ENCODE data around the gene CEACAM16.
"Not testable (repeated sequence)": the region's sequence is repeated elsewhere in the genome, so short reads cannot be mapped to it uniquely, and the experiment has no call there.

The CEACAM16 gene

DNA sequence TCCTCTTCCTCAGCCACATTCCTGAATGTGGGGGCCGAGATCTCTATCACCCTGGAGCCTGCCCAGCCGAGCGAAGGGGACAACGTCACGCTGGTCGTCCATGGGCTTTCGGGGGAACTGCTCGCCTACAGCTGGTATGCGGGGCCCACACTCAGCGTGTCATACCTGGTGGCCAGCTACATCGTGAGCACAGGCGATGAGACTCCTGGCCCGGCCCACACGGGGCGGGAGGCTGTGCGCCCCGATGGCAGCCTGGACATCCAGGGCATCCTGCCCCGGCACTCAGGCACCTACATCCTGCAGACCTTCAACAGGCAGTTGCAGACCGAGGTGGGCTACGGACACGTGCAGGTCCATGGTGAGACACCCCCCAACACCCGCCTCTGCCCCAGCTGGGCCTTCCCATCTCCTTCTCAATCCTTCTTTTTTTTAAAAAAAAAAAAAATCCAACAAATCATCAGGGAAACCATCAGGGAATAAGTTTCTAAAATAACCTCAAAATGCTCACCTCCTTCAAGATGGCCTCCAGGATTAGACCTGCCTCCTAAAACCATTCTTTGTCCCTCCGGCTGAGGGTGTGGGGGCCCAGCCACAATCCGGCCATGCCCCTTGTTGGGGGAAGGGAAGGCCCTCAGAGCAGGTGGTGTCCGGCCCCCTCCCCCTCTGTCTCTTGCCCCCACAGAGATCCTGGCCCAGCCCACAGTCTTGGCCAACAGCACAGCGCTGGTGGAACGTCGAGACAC is 4.6 kb downstream of the CEACAM16 start:
- DNase-seq = no peak

DNA sequence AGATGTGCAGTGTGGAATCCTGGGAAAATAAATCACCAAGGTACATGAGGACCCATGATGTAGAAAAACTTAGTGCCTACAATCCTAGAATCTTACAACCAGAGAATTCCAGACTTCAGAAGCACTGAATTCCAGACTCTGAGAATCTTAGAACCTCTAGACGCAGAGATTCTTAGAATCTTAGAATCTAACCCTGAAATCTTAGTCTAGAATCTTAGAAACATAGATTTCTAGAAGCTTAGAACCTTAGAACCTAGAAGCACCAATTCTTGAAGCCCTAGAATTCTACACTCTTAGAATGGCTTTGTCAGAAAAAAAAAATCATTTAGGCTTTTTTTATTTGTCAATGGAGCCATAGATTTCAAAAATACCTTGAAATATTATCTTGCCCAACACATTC is 6.0 kb downstream of the CEACAM16 start:
- DNase-seq = no peak

DNA sequence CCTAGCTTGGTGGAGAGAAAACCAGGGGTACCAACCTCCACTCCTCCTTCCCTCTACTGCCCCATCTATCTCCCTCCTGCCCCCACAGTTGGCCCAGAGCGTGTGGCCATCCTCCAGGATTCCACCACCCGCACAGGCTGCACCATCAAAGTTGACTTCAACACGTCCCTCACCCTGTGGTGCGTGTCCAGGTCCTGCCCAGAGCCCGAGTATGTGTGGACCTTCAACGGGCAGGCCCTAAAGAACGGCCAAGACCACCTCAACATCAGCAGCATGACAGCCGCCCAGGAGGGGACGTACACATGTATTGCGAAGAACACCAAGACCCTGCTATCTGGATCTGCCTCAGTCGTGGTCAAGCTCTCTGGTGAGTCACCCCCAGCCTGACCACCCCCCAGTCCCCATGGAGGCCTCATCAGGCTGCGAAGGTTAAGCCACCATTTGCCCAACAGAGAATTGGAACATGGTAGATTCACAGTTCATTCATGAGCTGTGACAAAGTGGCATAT is 6.6 kb downstream of the CEACAM16 start:
- no peak for DNase-seq

DNA sequence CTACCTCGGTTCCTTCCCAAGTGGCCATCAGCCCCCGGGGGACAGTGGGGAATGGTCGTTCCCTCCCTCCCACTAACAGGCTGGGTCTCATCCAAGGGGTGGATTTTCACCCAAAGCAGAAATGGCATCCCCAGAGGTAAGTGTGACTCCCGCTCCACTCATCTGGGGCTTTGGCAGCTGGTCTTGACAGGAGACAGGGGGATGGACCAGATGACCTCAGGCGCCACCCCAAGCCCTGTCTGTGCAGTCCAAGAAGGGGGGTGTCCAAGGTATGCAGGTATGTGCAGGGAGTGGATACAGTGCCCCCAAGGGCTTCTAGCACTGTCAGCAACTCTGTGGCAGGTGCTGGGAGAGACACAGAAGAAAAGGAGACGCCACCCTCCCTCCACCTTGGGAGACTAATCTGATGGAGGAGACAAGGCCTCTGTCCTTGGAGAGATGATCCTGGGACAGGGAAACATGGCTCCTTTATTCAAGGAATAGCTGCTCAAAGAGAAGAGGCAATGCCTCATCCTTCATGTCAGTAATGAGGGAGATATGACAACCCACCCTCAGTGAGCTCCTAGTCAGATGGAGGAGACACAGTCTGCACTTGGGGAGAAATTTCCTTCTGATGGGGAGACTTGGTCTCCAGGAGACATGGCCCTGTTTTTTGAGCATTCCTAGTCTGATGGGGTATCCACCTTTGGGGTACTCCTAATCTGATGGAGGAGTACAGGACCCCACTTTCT is 7.7 kb downstream of the CEACAM16 start:
- DNase-seq = no peak

DNA sequence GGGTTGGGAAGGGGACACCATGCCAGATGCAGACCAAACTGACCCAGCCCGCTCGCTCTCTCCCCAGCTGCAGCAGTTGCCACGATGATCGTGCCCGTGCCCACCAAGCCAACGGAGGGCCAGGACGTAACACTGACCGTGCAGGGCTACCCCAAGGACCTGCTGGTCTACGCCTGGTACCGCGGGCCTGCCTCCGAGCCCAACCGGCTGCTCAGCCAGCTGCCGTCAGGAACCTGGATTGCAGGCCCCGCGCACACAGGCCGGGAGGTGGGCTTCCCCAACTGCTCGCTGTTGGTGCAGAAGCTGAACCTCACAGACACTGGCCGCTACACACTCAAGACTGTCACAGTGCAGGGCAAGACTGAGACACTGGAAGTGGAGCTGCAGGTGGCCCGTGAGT is 8.8 kb downstream of the CEACAM16 start:
- DNase-seq = no peak

DNA sequence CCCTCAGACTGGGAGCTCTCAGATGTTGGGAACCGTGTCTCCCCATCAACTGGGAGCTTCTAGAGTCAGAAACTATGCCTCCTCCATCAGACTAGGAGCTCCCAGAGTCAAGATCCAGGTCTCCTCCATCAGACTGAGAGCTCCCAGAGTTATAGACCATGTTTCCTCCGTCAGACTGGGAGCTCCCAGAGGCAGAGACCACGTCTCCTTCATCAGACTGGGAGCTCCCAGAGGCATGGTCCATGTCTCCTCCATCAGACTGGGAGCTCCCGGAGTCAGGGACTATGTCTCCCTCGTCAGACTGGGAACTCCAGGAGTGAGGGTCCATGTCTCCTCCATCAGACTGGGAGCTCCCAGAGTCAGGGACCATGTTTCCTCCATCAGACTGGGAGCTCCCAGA is 10.0 kb downstream of the CEACAM16 start:
- no peak for DNase-seq

DNA sequence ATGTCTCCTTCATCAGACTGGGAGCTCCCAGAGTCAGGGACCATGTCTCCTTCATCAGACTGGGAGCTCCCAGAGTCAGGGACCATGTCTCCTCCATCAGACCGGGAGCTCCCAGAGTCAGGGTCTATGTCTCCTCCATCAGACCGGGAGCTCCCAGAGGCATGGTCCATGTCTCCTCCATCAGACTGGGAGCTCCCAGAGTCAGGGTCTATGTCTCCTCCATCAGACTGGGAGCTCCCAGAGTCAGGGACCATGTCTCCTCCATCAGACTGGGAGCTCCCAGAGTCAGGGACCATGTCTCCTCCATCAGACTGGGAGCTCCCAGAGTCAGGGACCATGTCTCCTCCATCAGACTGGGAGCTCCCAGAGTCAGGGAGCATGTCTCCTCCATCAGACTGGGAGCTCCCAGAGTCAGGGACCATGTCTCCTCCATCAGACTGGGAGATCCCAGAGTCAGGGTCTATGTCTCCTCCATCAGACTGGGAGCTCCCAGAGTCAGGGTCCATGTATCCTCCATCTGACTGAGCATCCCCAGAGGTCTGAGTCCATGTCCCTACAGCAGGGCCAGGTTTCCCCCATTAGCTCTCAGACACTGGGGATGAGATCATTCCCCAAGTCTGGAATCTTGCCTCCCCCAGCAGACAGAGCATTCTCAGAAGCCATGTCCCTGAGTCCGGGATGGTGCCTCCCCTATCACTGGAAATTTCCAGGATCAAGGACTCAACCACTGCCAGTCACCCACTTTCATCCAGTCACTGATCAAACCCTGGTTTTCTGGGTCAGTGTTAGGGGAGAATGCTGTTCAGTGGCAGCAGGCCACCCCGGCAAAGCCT is 10.7 kb downstream of the CEACAM16 start:
- DNase-seq = not testable (repeated sequence)

DNA sequence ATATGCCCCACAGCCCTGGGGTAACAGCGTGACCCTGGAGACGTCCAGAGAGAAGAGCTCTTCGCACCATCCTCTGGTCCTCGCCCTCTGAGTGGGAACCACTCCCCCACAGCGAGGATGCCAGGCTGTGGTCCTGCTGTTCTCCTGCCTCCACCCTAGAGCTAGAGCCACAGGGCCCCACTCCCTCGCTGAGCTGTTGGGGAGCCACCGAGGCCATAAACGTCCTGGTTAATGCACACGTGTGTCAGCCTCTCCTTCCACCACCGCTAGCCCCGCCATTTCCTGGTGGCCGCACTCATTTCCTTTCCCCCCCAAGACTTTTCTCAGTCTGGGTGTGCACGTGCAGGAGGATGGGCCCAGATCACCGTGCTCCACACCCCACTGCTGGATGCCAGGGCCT is 11.5 kb downstream of the CEACAM16 start:
- DNase-seq = no peak

DNA sequence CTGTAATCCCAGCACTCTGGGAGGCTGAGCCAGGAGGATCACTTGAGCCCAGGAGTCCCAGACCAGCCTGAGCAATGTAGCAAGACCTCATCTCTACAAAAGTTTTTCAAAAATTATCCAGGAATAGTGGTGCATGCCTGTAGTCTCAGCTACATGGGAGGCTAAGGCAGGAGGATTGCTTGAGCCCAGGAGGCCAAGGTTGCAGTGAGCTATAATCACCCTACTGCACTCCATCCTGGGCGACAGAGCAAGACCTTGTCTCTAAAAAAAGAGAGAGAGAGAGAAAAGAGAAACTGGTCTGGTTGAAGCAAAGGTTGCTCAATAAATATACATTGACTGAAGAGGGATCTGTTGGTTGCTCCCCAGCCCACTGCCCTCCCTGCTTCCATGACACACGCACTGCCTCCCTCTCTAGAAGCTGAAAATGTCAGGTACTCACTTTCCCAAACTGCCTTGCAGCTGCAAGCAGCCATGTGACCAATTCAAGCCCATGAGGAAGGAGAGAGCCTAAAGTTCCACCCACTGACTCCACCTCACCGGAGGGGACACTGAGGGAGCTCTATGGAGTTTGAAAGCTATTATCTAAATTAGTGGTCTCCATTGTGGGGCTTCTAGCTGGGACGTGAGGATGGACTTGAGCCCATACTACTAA is 14.0 kb downstream of the CEACAM16 start:
- DNase-seq = no peak

DNA sequence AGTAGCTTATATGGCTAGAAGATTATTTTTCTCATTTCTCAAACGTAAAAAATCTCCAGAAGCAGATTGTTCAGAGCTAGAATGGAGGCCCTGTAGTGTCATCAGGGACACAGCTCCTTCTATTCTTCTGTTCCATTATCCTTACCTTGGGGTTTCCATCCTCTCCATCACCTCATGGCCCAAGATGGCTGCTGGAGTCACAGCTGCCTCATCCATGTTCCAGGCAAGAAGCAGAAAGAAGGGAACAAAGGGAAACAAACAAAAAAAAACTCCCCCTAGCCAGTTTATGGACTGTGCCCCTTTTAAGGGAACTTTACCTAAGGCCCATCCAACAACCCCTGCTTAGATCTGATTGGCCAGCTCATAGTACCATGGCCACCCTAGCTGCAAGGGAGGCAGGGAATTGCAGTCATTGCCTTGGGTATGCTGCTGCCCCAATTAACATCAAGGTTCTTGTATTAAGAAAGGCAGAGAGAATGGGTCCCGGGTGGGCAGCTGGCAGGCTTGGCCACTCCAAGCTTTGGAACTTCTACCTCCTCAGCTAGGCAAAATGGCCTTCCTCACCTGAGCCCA is 15.7 kb downstream of the CEACAM16 start:
- no peak for DNase-seq

DNA sequence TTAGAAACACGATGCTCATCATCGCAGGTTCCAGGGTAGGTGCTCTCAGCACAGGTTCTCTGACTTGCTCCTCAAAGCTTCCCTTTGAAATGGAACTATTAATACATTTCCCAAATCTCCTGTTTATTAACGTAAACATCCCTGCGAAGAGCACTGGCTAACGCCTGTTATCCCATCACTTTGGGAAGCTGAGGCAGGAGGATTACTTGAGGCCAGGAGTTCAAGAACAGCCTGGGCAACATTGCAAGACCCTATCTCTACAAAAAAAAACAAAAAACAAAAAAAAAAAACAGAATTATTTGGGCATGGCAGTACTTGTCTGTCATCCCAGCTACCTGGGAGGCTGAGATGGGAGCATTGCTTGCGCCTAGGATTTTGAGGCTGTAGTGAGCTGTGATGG is 18.7 kb downstream of the CEACAM16 start:
- DNase-seq = no peak

DNA sequence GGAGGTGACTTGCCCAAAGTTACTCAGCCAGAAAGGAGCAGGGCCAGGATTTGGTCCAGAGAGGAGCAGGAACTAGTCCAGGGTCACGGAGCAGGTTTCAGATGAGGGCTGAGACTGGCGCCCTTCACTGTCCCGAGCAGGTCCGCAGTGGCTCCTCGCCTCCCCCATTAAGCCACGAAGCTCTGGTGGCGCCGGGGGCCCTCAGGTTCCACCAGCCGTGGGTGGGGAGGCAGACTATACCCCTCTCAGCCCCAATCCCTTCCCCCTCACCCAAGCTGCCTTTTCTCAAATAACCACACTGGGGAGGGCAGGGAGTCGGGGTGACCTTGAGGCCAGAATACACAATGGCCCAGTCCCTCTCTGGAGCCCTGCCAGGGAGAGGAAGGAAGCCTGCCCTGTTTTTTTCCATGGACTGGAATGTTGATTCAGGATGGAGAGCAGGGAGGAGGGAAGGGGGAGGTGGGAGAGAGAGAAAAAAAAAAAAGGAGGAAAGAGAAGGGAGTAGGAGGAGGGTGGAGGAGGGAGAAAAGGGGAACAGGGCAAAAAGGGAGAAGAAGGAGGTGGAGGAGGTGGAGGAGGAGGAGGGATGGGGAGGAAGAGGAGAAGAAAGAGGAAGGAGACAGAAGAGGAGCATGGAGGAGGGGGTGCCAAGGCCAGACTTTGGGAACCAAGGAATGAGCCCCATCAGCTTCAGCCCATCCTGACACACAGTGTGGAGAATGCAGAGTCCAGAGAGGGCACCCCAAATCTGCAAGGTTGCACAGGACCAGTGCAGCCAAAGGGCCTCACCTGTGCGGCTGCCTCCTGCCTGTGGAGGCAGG is 19.7 kb downstream of the CEACAM16 start:
- DNase-seq = peak; percentile 78

DNA sequence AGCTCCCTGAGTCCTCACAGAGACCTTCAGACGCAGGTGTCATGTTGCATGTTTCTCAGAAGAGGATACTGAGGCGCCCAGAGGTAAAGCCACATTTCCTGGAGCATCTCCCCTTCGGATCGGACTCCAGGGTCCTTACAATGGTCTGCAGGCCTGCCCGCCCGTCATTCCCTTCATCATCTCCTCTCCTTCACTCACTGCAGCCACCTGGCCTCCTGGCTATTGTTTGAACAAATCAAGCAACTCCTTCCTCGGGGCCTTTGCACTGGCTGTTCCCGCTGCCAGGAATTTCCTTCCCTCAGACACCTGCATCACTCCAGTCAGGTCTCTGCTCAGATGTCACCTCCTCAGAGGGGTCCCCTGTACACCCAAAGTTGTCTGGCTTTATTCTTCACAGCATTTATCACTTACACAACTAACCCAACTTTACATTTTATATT is 20.3 kb downstream of the CEACAM16 start:
- DNase-seq = no peak

DNA sequence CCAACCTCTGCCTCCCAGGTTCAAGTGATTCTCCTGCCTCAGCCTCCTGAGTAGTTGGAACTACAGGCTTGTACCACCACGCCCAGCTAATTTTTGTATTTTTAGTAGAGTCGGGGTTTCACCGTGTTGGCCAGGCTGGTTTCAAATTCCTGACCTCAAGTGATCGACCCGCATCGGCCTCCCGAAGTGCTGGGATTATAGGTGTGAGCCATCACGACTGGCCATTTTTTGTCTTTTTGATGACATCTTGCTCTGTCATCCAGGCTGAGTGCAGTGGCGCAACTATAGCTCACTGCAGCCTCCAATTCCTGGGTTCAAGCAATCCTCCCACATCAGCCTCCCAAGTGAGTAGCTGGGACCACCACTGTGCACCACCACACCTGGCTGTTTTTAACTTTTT is 21.4 kb downstream of the CEACAM16 start:
- DNase-seq = not testable (repeated sequence)

DNA sequence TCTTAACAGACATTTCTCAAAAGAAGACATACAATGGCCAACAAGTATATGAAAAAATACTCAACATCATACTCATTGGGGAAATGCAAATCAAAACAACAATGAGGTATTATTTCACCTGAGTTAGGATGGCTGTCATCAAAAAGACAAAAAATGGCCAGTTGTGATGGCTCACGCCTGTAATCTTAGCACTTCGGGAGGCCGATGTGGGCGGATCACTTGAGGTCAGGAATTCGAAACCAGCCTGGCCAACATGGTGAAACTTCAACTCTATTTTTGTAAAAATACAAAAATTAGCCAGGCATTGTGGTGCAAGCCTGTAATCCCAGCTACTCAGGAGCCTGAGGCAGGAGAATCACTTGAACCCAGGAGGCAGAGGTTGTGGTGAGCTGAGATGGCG is 22.0 kb downstream of the CEACAM16 start:
- DNase-seq = no peak

DNA sequence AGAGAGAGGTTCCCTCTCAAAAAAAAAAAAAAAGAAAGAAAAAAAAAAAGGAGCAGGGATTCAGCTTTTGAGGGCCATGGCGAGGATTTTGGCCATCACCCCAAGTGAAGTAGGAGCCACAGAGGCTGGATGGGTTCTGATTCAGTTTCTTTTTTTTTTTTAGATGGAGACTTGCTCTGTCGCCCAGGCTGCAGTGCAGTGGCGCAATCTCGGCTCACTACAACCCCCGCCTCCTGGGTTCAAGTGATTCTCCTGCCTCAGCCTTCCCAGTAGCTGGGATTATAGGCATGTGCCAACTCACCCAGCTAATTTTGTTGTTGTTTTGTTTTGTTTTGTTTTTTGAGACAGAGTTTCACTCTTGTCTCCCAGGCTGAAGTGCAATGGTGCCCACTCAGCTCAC is 22.4 kb downstream of the CEACAM16 start:
- DNase-seq = not testable (repeated sequence)

DNA sequence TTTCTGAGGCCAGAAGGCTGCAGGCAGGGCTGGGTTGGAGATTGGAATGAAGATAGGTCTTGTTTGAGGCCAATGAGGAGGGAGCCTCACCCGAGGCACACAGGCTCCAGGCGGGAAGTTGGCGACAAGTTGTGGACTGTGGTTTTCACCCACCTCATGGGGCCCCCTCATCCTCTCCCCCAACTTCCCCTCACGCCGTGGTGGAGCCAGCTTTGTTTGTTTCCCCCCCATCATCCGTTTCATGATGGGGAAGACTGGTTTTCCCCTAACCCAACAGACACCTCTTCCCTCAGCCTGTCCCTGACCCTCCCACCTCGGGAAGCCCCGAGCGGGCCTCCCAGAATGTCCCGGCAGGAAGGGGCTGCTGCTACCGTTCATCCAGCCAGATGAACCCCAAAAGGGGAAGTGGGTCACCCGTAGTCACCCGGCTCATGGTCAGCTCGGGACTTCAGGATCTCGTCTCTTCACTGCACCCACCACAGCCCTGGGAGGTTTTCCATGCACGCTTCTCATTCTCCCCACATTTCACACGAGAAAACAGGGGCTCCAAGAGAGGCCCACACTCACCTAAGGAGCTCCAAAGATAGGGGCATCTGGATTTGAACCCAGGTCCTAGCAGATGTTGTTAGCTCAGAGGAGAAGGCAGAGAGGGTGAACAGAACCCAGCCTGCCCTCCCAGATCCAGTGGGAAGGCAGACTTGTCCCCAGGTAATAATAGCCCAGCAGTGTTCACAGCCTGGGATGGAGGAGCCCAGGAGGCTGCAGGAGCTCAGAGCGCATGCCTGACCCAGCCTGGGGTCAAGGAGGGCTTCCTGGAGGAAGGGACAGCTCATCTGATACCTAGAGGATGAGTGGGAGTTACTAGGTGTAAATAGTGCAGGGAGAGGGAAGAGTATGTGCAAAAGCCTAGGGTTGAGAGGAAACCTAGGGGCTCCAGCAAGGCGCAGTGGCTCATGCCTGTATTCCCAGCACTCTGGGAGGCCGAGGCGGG is 23.5 kb downstream of the CEACAM16 start:
- no peak for DNase-seq

DNA sequence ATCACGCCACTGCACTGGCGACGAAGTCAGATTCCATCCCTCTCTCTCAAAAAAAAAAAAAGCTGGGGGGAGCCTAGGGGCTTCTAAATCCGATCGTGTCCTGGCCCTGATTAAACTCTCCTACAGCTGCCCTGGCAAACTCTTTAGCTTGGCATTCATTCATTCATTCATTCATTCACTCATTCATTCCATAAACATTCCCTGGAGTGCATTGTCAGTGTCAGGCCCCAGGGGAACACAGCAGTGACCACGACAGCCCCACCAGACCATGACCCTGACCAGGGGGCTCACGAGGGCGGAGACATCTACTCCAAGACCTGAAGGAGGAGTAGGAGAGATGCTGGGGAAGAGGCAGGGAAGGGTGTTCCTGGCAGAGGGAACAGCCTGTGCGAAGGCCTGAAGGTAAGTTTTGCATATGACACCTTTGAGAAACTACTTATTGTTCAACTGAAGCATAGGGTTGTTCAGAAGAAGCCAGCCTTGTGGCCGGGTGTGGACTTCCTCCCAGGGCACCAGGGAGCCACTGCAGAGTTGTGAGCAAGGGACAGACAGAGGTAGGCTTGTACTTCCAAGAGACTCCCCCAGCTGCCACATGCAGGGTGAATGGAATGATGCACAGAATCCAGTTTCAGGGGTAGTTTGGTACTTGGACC is 24.5 kb downstream of the CEACAM16 start:
- DNase-seq = no peak

DNA sequence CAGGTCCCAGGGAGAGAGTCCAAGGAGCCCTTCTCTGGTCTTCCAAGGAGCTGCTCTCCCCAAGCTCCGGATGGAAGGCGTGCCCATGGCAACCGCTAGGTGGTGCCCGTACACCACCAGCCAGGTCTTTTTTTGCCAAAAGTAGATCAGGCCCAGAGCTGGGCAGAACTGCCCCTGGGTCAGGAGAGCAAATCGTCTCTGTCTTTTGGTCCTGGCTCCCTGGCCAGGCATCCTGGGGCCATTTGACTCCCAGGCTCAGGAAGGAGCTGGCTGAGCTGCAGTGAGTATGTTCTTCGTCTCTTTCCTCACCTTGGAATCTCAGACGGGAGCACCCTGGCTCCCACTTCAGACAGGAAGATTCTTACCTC is 25.0 kb downstream of the CEACAM16 start:
- DNase-seq = peak; percentile 75

DNA sequence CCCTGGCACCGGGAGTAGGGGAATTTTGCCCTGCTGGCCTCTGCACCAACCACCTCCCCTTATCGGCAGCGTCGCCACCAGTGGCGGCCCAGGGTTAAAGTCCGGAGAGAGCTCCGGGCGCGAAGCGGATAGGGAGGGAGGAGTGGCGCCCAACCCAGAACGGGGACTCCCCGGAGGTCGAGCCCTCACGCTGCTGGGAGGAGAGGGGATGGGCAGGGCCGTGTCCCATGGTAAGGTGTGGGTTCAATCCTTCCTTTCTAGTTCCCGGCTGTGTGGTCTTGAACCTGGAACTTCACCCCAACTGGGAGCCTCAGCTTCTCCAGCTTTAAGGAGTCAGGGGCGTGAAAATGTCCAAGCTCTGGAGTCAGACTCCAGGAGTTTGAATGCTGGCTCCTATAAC is 26.3 kb downstream of the CEACAM16 start:
- DNase-seq = no peak
